OCI-LY7 (cell line): ENCODE measurements around the gene FNDC3A. TPM values are rescaled to one million over a fixed set of nuclear protein-coding genes. Genes with fewer than 3 reads are reported as not detected.

ENCODE experiments used
- BruUV-seq: library from RNA; stranded (reverse); fragments of 400-500 nt; replicated peaks from 2 replicates; lab custom pipeline; 2021; lab: Mats Ljungman, UMichigan
- CTCF ChIA-PET: fragments of 300-600 bp; sonication (Branson Sonifier 250); formaldehyde crosslinking; loops from one replicate; lab custom pipeline; 2022; ENCODE audit warnings: antibody characterized with exemption; ENCODE audit not compliant: unreplicated experiment; lab: Charles Lee
- POLR2A ChIA-PET: fragments of 300-600 bp; sonication (Branson Sonifier 250); formaldehyde crosslinking; loops from one replicate; lab custom pipeline; 2022; ENCODE audit warnings: antibody characterized with exemption; lab: Charles Lee
- DNase-seq: peaks from one replicate; pipeline ENCODE4 v3.0.0-alpha.2; 2015; ENCODE audit warnings: low spot score
- H2AFZ ChIP-seq: fragments of 200-600 bp; sonication (generic), shearing (Covaris generic); 2 replicates; pipeline ENCODE4 v1.6.1; 2014; ENCODE audit warnings: mild to moderate bottlenecking, antibody characterized with exemption, low read length, moderate library complexity
- H3K27ac ChIP-seq: fragments of 200-600 bp; sonication (generic); 2 replicates; pipeline ENCODE4 v1.5.1; 2014; ENCODE audit warnings: mixed run types, low read depth, mild to moderate bottlenecking, moderate library complexity, low read length, inconsistent platforms; ENCODE audit not compliant: poor library complexity, severe bottlenecking
- H3K36me3 ChIP-seq: fragments of 200-600 bp; sonication (generic); 2 replicates; pipeline ENCODE4 v1.6.1; 2014; ENCODE audit warnings: mild to moderate bottlenecking, antibody characterized with exemption, low read length, moderate library complexity, mixed read lengths; ENCODE audit not compliant: insufficient read depth
- H3K4me1 ChIP-seq: fragments of 200-600 bp; sonication (generic); 2 replicates; pipeline ENCODE4 v1.5.1; 2014; ENCODE audit warnings: mild to moderate bottlenecking, low read length; ENCODE audit not compliant: insufficient read depth, poor library complexity, severe bottlenecking
- H3K4me2 ChIP-seq: fragments of 200-600 bp; sonication (generic); 2 replicates; pipeline ENCODE4 v1.6.1; 2014; ENCODE audit warnings: mild to moderate bottlenecking, low read length
- H3K4me3 ChIP-seq: fragments of 200-600 bp; sonication (generic); 2 replicates; pipeline ENCODE4 v1.5.1; 2014; ENCODE audit warnings: mild to moderate bottlenecking, low read depth, low read length; ENCODE audit not compliant: poor library complexity, severe bottlenecking
- H3K79me2 ChIP-seq: fragments of 200-600 bp; sonication (generic); 2 replicates; pipeline ENCODE4 v1.6.1; 2016; ENCODE audit warnings: low read depth, mild to moderate bottlenecking, low read length, moderate library complexity, mixed read lengths; ENCODE audit not compliant: insufficient read depth
- H3K9me2 ChIP-seq: fragments of 200-600 bp; sonication (generic); 2 replicates; pipeline ENCODE4 v1.6.1; 2016; ENCODE audit warnings: mild to moderate bottlenecking, low read length, mixed read lengths; ENCODE audit not compliant: insufficient read depth
- H3K9me3 ChIP-seq: fragments of 200-600 bp; sonication (generic); 2 replicates; pipeline ENCODE4 v1.6.1; 2014; ENCODE audit warnings: mild to moderate bottlenecking, mixed run types, low read length, mixed read lengths
- H4K20me1 ChIP-seq: fragments of 200-600 bp; sonication (generic); 2 replicates; pipeline ENCODE4 v1.6.1; 2014; ENCODE audit warnings: mild to moderate bottlenecking, antibody characterized with exemption, low read length, moderate library complexity, mixed read lengths; ENCODE audit not compliant: insufficient read depth
- CTCF ChIP-seq: fragments of 200-600 bp; sonication (generic); conservative IDR thresholded peaks from 2 replicates; pipeline ENCODE4 v1.5.1; 2014; ENCODE audit warnings: mild to moderate bottlenecking, antibody characterized with exemption, low read length, moderate library complexity, mixed read lengths
- EZH2phosphoT487 ChIP-seq: fragments of 200-600 bp; sonication (generic); IDR thresholded peaks from 2 replicates; pipeline ENCODE4 v1.6.1; 2018; ENCODE audit warnings: low read depth, borderline replicate concordance, mild to moderate bottlenecking, mixed run types, antibody characterized with exemption, low read length, moderate library complexity, mixed read lengths
- intact Hi-C: fragments of 100-400 bp; cut with micrococcal nuclease; formaldehyde crosslinking; loops from one replicate; pipeline ENCODE4 v1.10.0; 2022; ENCODE audit not compliant: unreplicated experiment
- total RNA-seq, 2 experiments: library from RNA; depleted of rRNA in 1 of 2; stranded (reverse); fragments of >200 nt in 1 of 2; shearing (Covaris generic) in 1 of 2; gene quantifications; 2 replicates each; pipeline ENCODE4 v1.2.3, GENCODE V29; 2014 to 2022

FNDC3A gene
- total RNA-seq, 2 experiments from 2014 or later = 38.7 to 59.6 TPM

- H3K4me1 ChIP-seq = no peaks in the 10 kb centered on the region
- BruUV-seq = no TSS peak
- no peak overlapping the region for H2AFZ ChIP-seq
- no peak overlapping the region for H3K4me2 ChIP-seq
- no peaks in the 10 kb centered on the region for H3K79me2 ChIP-seq
- no peaks in the 10 kb centered on the region for H3K36me3 ChIP-seq
- ChIA-PET CTCF (no interaction called here), POLR2A (interaction anchor here (0.6 to 1.5 kb wide), 6 partner anchors 11 to 730 kb away, joined by 3 to 5 read pairs (median 3); no protein-coding TSS in a partner anchor)
- H3K27ac ChIP-seq = no peak overlapping the region
- H3K9me2 ChIP-seq = no peaks in the 10 kb centered on the region; the same call in 1 of the 2 replicates
- no peaks in the 10 kb centered on the region for H3K9me3 ChIP-seq
- H4K20me1 ChIP-seq = no peaks in the 10 kb centered on the region
- intact Hi-C loops = loop anchor here (10.0 kb wide), 1 partner anchor 176 kb away; no protein-coding TSS in a partner anchor
- TF ChIP-seq EZH2phosphoT487 (no peak), CTCF (peak; percentile 63)
- DNase-seq = peak; percentile 17
- H3K4me3 ChIP-seq = no peak overlapping the region
Observed at GRCh38 chr13:49098771-49099512, 123.2 kb downstream of the FNDC3A start.

GRCh38 chr13:49099513-49099877 is 123.8 kb downstream of the FNDC3A start:
- intact Hi-C loops = loop anchor here (10.0 kb wide), 1 partner anchor 175 kb away; no protein-coding TSS in a partner anchor
- CTCF ChIA-PET = no interaction called here
- H3K79me2 ChIP-seq = no peaks in the 10 kb centered on the region

More at GRCh38 chr13:49099513-49099877, 123.8 kb downstream of the FNDC3A start:
- Histone ChIP-seq H3K27ac (no peak overlapping the region), H3K4me1 (no peaks in the 10 kb centered on the region), H3K4me3 (no peak overlapping the region), H3K9me2 (no peaks in the 10 kb centered on the region; the same call in 1 of the 2 replicates), H2AFZ (no peak overlapping the region), H3K9me3 (no peaks in the 10 kb centered on the region), H3K36me3 (no peaks in the 10 kb centered on the region), H3K4me2 (no peak overlapping the region), H4K20me1 (no peaks in the 10 kb centered on the region)
- POLR2A ChIA-PET = interaction anchor here (0.6 to 1.5 kb wide), 6 partner anchors 10 to 729 kb away, joined by 3 to 5 read pairs (median 4); no protein-coding TSS in a partner anchor
- no TSS peak for BruUV-seq
- TF ChIP-seq EZH2phosphoT487 = no peak
- TF ChIP-seq CTCF = 0 out of 2 replicates have a peak, but pooled peaks have one; percentile 7
- no peak for DNase-seq
